GM21360 (cell line): ENCODE data around the gene C11orf68.

ENCODE experiments used
- ATAC-seq: cut with Tn5 transposase; IDR thresholded peaks from one replicate; pipeline ENCODE4 v1.9.1; 2021; ENCODE audit warnings: mild to moderate bottlenecking, moderate library complexity; ENCODE audit not compliant: unreplicated experiment

Gene C11orf68

DNA sequence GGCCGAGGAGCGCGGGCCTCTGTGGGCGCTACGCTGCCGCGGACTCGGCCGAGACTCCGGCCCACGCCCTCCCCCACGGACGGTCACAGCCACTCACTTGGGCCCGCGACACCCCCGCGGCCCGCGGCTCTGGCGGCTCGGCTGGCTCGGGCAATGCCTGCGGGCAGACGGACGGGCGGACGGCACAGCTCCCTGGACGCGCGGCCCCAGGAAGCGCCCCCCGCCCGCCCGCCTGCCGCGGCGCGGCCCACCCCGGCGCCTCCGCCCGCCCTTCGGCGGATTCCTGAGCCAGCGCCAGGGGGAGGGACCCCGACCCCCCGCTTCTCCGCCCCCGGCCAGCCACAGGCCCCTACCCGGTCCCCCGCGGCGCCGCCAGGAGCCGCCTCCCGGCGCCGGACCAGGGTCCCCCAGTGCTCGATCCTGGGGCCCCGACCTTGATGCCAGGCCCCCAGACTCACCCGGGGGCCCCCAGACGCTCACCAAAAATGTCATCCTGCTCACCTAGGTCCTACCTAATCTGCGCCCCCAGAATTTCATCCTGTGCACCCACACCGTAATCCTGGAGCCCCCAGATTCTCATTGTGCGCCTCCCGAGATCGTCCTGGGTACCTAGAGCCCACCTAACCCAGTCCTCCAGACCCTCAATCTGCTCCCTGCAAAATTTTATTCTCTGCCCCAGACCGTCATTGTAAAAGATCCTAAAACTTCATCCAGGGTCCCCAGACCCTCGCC, 46.1 kb downstream of the C11orf68 start, which contains the start of gene EFEMP2:
Gene EFEMP2 (minus strand): TSS at position 215 of the 732 bp plus-strand sequence. CDS start 446 bp downstream, outside the sequence.
- no peak for ATAC-seq

DNA sequence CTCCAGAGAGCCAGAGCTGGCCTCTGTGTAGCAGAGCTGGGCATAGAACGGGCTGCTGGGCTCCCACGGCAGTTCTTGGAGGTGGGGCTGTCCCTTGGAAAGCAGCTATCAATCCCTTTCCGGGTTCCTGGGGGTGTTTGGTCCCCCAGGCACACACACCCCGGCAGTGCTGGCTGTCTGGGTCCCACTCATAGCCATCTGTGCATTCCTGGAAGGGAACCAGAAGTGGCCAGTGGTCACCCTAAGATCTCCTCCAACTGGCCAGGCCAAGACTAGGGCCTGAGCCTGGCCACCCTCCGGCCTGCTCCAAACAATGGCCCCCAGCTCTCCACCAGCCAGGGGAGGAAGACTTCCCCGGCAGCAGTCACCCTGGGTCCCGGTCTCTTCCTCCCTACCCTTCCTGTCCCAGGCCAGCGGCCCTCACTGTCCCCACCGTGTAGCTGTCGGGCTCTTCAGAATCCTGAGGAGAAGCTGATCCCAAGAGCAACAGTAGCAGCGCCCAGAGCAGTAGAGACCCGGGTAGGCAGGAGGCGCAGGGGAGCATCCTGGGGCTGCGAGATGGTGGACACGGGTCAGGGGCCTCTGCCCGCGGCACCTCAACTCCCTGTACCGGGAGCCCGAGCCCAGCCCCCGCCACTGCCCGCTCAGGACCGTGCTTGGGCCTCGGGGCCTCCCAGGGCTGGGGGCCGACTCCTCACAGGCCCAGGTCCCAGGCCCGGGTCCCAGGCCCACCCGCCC, 46.9 kb downstream of the C11orf68 start:
- ATAC-seq = no peak

GRCh38 chr11:65870706-65871681, 47.9 kb downstream of the C11orf68 start:
- no peak for ATAC-seq

- ATAC-seq = no peak
These were observed 48.6 kb downstream of the C11orf68 start for GRCh38 chr11:65870307-65870658.

- ATAC-seq = no peak
These were observed 49.1 kb downstream of the C11orf68 start for GRCh38 chr11:65869643-65870306.

DNA sequence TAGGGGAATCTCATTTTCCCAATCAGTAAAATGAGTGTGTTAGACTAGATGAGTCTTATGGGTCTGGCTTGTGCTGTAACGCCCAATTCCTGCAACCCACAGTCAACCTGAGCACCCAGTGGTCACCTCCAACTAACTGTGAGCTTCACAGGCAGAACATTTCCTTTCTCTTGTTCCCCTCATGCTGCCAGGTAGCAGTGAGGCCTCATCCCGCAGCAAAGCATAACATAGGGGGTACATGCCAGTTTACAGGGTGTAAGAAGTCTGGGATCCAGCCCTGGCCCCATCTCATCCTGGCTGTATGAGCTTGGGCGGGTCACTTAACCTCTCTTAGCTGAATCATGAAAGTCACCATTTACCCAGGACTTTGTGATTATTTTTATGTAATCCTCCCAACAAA, 50.0 kb downstream of the C11orf68 start:
- no peak for ATAC-seq

GRCh38 chr11:65868076-65868667, 50.7 kb downstream of the C11orf68 start:
- no peak for ATAC-seq

DNA sequence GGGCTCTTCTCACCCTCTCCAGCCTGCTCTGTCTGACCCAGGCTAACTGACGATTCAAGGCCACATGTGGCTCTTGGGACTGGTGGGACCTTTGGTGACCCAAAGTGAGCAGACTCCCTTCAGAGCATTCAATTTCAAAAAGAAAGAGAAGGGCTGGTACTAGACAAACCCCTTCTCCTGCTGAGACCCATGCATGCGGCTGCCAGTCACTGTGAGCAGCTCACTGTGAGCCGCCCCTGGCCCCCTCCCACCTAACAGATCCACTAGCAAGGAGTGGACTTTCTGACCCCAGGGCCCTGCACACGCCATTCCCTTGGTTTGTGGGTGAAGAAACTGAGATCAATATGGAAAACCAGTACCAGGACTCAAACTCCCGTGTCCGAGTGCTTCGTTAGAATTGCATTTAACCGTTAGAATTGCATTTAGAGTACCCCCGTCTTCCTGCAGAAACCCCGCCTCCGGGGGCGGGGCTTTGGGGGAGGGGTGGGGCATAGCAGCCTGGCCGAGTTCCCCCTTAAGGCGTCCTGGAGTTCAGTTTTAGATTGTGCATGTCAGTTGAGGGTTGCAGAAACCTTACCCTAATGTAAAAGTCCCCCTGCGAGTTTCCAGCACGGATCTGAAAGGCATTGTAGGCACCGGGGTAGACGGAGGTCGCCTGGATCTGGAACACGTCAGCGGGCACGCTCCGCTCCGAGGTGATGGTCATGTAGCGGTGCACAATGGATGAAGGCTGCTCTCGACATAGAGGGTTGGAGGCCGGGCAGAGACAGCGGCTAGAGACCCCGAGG, 51.4 kb downstream of the C11orf68 start:
- ATAC-seq = no peak
